CD4-positive, alpha-beta memory T cell (primary cell): ENCODE measurements around the gene CCDC169. TPM values are rescaled to one million over a fixed set of nuclear protein-coding genes. Genes with fewer than 3 reads are reported as not detected.

Experiments used
- CTCF ChIA-PET: fragments of 350-600 bp; sonication (Branson Sonifier 250); formaldehyde crosslinking; loops from one replicate; lab custom pipeline; 2021; ENCODE audit warnings: inconsistent platforms; ENCODE audit not compliant: partially characterized antibody; lab: Charles Lee
- POLR2A ChIA-PET: fragments of 350-600 bp; sonication (Branson Sonifier 250); formaldehyde crosslinking; loops from one replicate; lab custom pipeline; 2021; ENCODE audit not compliant: partially characterized antibody; lab: Charles Lee
- DNase-seq, 5 donors: peaks; one replicate each; pipeline versions ENCODE4 v3.0.0 to v3.0.0-alpha.2; 2020 to 2022; ENCODE audit warnings: mixed read lengths in 1 of 5
- H3K27ac ChIP-seq: one replicate; pipeline ENCODE4 v1.7.0; 2013; ENCODE audit warnings: low read depth, low read length
- H3K27me3 ChIP-seq: 2 replicates; pipeline ENCODE4 v1.7.0; 2013; ENCODE audit warnings: mild to moderate bottlenecking, low read length, moderate library complexity; ENCODE audit not compliant: insufficient read depth
- H3K36me3 ChIP-seq: 2 replicates; pipeline ENCODE4 v1.7.0; 2013; ENCODE audit warnings: mild to moderate bottlenecking, low read length, moderate library complexity; ENCODE audit not compliant: insufficient read depth
- H3K4me1 ChIP-seq: 2 replicates; pipeline ENCODE4 v1.7.0; 2013; ENCODE audit warnings: mild to moderate bottlenecking, low read length, moderate library complexity; ENCODE audit not compliant: insufficient read depth
- H3K4me3 ChIP-seq, 2 donors: one replicate each; pipeline ENCODE4 v1.7.0; 2013; ENCODE audit warnings: low read length in 2 of 2, mild to moderate bottlenecking in 1 of 2
- H3K9me3 ChIP-seq, 2 donors: one replicate each; pipeline ENCODE4 v1.7.0; 2013; ENCODE audit warnings: low read length in 2 of 2, control low read depth in 1 of 2; ENCODE audit not compliant: control insufficient read depth in 1 of 2
- H3K27ac Mint-ChIP-seq, 7 donors: one replicate each; pipeline ENCODE4 v1.8.0; 2020 to 2021; ENCODE audit warnings: mixed read lengths in 7 of 7, mild to moderate bottlenecking in 6 of 7, inconsistent platforms in 3 of 7, moderate library complexity in 3 of 7
- H3K27me3 Mint-ChIP-seq, 2 donors: one replicate each; pipeline ENCODE4 v1.8.0; 2020 to 2021; ENCODE audit warnings: mixed read lengths in 2 of 2
- H3K36me3 Mint-ChIP-seq, 2 donors: one replicate each; pipeline ENCODE4 v1.8.0; 2020 to 2021; ENCODE audit warnings: mixed read lengths in 2 of 2, inconsistent platforms in 1 of 2, mild to moderate bottlenecking in 1 of 2
- H3K4me1 Mint-ChIP-seq, 4 donors: one replicate each; pipeline ENCODE4 v1.8.0; 2020 to 2021; ENCODE audit warnings: mixed read lengths in 4 of 4, mild to moderate bottlenecking in 1 of 4
- H3K4me3 Mint-ChIP-seq, 8 donors: one replicate each; pipeline ENCODE4 v1.8.0; 2020 to 2021; ENCODE audit warnings: mixed read lengths in 8 of 8, mild to moderate bottlenecking in 7 of 8, moderate library complexity in 6 of 8, inconsistent platforms in 3 of 8
- H3K9me3 Mint-ChIP-seq, 8 donors: one replicate each; pipeline ENCODE4 v1.8.0; 2020 to 2021; ENCODE audit warnings: mixed read lengths in 8 of 8, mild to moderate bottlenecking in 5 of 8, inconsistent platforms in 3 of 8, moderate library complexity in 1 of 8
- intact Hi-C: fragments of 100-400 bp; cut with micrococcal nuclease; formaldehyde crosslinking; loops from one replicate; pipeline ENCODE4 v1.15.1; 2023
- polyA plus RNA-seq, 2 donors: library from polyadenylated mRNA; unstranded; fragments of 300-500 nt; fragmentation: Illumina TruSeq; gene quantifications; one replicate each; pipeline ENCODE4 v1.2.3, GENCODE V29; 2021
- total RNA-seq, 2 experiments: library from RNA; stranded (reverse); gene quantifications; one replicate each; pipeline ENCODE4 v1.2.3, GENCODE V29; 2021

CCDC169 gene
- total and polyA plus RNA-seq, 4 experiments from 2014 or later = not detected

DNA sequence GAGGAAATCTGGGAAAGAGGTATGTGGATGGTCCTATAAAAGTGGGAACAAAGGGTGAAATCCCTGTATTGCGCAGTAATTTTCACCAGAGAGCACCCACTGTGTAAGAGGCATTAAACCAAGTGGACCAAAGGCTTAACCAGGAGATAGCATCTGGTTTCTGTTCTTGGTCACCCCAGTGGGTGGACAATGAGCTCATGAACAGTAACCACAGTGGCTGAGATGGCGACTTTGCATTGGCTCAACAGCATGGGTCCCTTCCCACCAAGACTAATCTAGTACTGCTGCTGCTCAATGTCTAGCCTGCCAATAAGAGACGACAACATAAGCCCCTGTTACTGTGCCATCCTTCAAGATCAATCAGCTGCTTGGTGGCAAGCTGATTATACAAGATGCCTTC is 36.6 kb downstream of the CCDC169 start:
- Histone ChIP-seq H3K36me3 (no peaks in the 10 kb centered on the region), H3K27ac (no peak overlapping the region), H3K27me3 (no peaks in the 10 kb centered on the region), H3K4me1 (no peaks in the 10 kb centered on the region), H3K4me3 (no peak overlapping the region), H3K9me3 (no peaks in the 10 kb centered on the region)
- intact Hi-C loops = no loop called here
- no peaks in the 10 kb centered on the region for H3K36me3 Mint-ChIP-seq
- ChIA-PET CTCF (interaction anchor here (1.0 kb wide), 1 partner anchor 15 kb away, joined by 4 read pairs; no protein-coding TSS in a partner anchor), POLR2A (no interaction called here)
- peaks cover 0 to 6% of the 10 kb centered on the region in 2 donors for H3K27me3 Mint-ChIP-seq
- no peak for DNase-seq
- no peak overlapping the region for H3K4me3 Mint-ChIP-seq
- no peak overlapping the region for H3K27ac Mint-ChIP-seq
- H3K9me3 Mint-ChIP-seq = peaks cover 0 to 2% (median 0%) of the 10 kb centered on the region in 8 donors
- no peaks in the 10 kb centered on the region for H3K4me1 Mint-ChIP-seq

DNA sequence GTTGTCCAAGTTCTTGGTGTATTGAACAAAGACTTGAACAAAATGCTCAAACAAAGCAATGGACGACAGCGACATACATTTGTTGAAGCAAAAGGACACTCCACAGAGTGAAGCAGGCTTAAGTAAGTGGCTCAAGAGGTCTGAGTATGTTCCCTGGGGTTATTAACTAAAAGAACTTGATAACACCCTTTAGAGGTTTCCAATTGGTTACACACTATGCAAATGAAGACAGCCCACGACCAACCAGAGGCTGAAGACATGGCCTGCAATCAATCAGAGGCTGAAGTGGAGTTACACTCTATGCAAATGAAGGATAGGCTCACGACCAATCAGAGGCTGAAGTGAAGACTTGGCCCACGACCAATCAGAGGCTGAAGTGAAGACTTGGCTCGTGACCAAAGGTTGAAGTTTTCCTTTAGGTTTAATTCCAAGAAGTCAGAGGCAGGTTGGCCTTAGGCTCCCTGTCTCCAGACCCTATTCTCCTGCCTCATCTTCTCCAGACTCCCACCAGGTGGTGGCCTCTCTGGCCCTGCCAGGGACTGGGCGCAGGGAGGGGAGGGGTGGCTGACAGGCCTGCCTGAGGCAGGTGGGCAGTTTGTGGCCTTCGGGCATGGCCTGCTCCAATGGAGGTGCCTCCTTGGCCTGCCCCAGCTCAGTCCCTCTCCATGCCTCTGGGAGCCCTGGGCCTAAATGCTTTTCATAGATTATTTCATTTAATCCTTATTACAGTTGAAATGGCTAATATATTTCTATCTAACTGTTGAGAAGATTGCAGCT is 38.1 kb downstream of the CCDC169 start:
- Histone ChIP-seq H3K27me3 (no peaks in the 10 kb centered on the region), H3K9me3 (no peaks in the 10 kb centered on the region), H3K36me3 (no peaks in the 10 kb centered on the region), H3K27ac (no peak overlapping the region), H3K4me3 (no peak overlapping the region), H3K4me1 (no peaks in the 10 kb centered on the region)
- Mint-ChIP-seq H3K9me3 (peaks cover 0 to 2% (median 0%) of the 10 kb centered on the region in 8 donors), H3K27me3 (peaks cover 0 to 6% of the 10 kb centered on the region in 2 donors), H3K36me3 (no peaks in the 10 kb centered on the region), H3K4me1 (no peaks in the 10 kb centered on the region), H3K4me3 (no peak overlapping the region), H3K27ac (no peak overlapping the region)
- ChIA-PET CTCF (no interaction called here), POLR2A (no interaction called here)
- no peak for DNase-seq
- intact Hi-C loops = no loop called here

DNA sequence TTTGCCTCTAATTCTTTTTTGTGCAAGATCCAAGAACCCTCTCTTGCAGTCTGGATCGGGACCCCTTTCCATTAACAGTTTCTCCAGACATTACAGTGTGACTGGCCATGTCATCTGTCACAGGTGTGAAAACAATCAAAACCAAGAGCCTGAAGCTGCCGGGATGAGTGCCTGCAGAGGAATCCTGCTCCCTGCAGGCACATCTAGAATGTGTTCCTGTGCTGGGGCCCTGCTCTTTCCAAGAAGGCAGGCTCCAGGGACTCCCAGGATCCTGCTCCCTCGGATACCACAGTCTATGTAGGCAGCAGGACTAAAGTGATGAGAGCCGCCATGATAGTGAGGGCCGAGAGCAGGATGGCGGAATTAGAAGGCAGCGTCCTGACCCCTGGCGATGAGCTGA is 38.8 kb downstream of the CCDC169 start:
- H3K4me1 ChIP-seq = no peaks in the 10 kb centered on the region
- no peak overlapping the region for H3K4me3 ChIP-seq
- intact Hi-C loops = no loop called here
- CTCF ChIA-PET = no interaction called here
- no peaks in the 10 kb centered on the region for H3K36me3 ChIP-seq
- Mint-ChIP-seq H3K4me1 (no peaks in the 10 kb centered on the region), H3K27ac (peak overlapping the region in 1 of 7 donors; percentile 30), H3K4me3 (no peak overlapping the region), H3K27me3 (peaks cover 0 to 6% of the 10 kb centered on the region in 2 donors), H3K36me3 (no peaks in the 10 kb centered on the region), H3K9me3 (peaks cover 0 to 2% (median 0%) of the 10 kb centered on the region in 8 donors)
- POLR2A ChIA-PET = no interaction called here
- no peaks in the 10 kb centered on the region for H3K27me3 ChIP-seq
- H3K9me3 ChIP-seq = no peaks in the 10 kb centered on the region
- DNase-seq = no peak
- no peak overlapping the region for H3K27ac ChIP-seq

DNA sequence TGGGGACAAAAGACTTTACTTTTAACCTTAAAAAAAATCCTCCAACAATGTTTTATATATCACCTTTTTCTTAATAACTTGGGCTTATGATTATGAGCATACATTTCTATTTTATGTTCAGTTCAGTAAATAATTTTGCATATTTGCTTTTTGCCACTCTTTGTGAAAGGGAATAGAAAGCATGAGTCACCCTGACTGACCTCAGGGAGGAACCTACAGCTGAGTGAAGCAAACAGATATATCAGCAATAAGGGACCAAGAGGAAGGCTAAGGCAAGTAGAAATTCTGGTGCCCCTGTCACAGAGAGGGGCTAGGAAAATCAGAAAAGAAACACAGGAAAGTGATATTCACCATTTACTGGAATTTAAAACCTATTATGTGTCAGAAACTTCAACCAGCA is 46.1 kb downstream of the CCDC169 start:
- Mint-ChIP-seq H3K9me3 (peaks cover 0 to 2% (median 0%) of the 10 kb centered on the region in 8 donors), H3K36me3 (no peaks in the 10 kb centered on the region), H3K27ac (no peak overlapping the region), H3K27me3 (peaks cover 0 to 2% of the 10 kb centered on the region in 2 donors), H3K4me1 (no peaks in the 10 kb centered on the region), H3K4me3 (no peak overlapping the region)
- DNase-seq = no peak
- Histone ChIP-seq H3K36me3 (no peaks in the 10 kb centered on the region), H3K4me1 (no peaks in the 10 kb centered on the region), H3K9me3 (no peaks in the 10 kb centered on the region), H3K27me3 (no peaks in the 10 kb centered on the region), H3K4me3 (no peak overlapping the region), H3K27ac (no peak overlapping the region)
- ChIA-PET POLR2A (no interaction called here), CTCF (no interaction called here)
- intact Hi-C loops = no loop called here

DNA sequence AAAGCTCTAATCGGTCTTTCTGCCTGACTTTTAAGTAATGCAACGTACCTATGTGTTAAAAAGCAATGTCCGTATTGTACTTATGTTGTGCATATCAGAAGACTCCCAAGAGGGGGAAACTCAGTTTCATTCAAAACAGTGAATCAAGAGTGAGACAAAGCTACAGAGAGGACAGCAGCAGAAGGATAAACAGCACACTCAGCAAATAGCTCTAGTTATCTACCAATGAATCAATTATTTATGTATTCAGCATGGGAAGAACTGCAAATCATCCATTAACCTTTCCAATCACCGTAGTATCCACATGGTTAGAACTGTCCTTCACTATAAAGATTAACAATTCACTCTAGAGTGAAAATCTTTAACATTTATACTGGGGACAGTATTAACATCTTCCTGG is 46.6 kb downstream of the CCDC169 start:
- CTCF ChIA-PET = no interaction called here
- POLR2A ChIA-PET = no interaction called here

DNA sequence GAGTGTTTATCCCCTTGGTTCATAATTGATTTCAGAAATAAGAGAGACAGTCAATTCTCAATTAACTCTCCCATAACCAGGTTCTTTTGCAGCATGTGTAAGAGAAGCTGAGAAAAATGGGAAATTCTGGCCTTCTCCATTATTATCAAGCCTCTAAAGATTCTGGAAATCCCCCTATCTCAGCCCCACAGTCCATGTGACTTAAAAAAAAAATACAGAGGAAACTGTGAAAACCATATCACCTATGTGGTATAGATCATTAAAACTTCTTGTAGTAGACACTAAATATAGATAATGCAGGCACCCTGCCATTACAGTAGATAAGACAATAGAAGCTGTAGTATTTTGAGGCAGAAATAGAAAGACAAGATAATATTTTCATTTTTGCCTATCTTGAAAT is 48.9 kb downstream of the CCDC169 start:
- Histone ChIP-seq H3K27ac (no peak overlapping the region), H3K4me3 (no peak overlapping the region), H3K27me3 (no peaks in the 10 kb centered on the region), H3K36me3 (no peaks in the 10 kb centered on the region), H3K4me1 (no peaks in the 10 kb centered on the region), H3K9me3 (no peaks in the 10 kb centered on the region)
- intact Hi-C loops = no loop called here
- Mint-ChIP-seq H3K4me3 (no peak overlapping the region), H3K27me3 (peaks cover 0 to 2% of the 10 kb centered on the region in 2 donors), H3K36me3 (no peaks in the 10 kb centered on the region), H3K4me1 (no peaks in the 10 kb centered on the region), H3K27ac (no peak overlapping the region), H3K9me3 (peaks cover 0 to 2% (median 0%) of the 10 kb centered on the region in 8 donors)
- POLR2A ChIA-PET = no interaction called here
- no peak for DNase-seq
- CTCF ChIA-PET = no interaction called here

More for the DNA sequence above, 46.6 kb downstream of the CCDC169 start:
- H3K27me3 ChIP-seq = no peaks in the 10 kb centered on the region
- Mint-ChIP-seq H3K27me3 (peaks cover 0 to 2% of the 10 kb centered on the region in 2 donors), H3K4me1 (no peaks in the 10 kb centered on the region), H3K9me3 (peaks cover 0 to 2% (median 0%) of the 10 kb centered on the region in 8 donors), H3K27ac (no peak overlapping the region), H3K4me3 (no peak overlapping the region), H3K36me3 (no peaks in the 10 kb centered on the region)
- H3K9me3 ChIP-seq = no peaks in the 10 kb centered on the region
- no peaks in the 10 kb centered on the region for H3K36me3 ChIP-seq
- no peak for DNase-seq
- H3K27ac ChIP-seq = no peak overlapping the region
- H3K4me1 ChIP-seq = no peaks in the 10 kb centered on the region
- intact Hi-C loops = no loop called here
- no peak overlapping the region for H3K4me3 ChIP-seq

DNA sequence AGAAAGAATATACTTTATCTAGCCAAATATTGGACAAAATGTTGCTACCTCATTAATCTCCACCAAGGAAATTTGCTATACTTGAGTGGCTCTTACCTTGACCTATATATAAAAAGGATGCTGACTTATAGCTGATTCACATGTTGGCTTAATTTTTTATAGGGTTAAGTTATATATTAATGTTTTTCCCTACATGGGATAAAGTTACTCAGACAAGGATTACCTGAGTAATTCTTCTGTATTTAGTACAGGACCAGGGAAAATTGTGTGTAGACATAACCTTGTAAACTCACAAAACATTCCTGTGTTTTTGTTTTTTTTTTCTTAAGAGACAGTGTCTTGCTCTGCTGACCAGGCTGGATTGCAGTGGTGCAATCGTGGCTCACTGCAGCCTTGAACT is 52.6 kb downstream of the CCDC169 start:
- no peak for DNase-seq
- intact Hi-C loops = no loop called here
- CTCF ChIA-PET = no interaction called here
- Histone ChIP-seq H3K36me3 (no peaks in the 10 kb centered on the region), H3K27ac (no peak overlapping the region), H3K27me3 (no peaks in the 10 kb centered on the region), H3K4me3 (no peak overlapping the region), H3K9me3 (no peaks in the 10 kb centered on the region), H3K4me1 (no peaks in the 10 kb centered on the region)
- H3K27me3 Mint-ChIP-seq = peaks cover 2 to 3% of the 10 kb centered on the region in 2 donors
- H3K9me3 Mint-ChIP-seq = peaks cover 0 to 2% (median 0%) of the 10 kb centered on the region in 8 donors
- H3K4me1 Mint-ChIP-seq = no peaks in the 10 kb centered on the region
- no peaks in the 10 kb centered on the region for H3K36me3 Mint-ChIP-seq
- POLR2A ChIA-PET = no interaction called here
- H3K4me3 Mint-ChIP-seq = no peak overlapping the region
- no peak overlapping the region for H3K27ac Mint-ChIP-seq
